DND-41 (cell line): ENCODE results near the gene OSBPL8.
"Not testable (repeated sequence)": the region's sequence is repeated elsewhere in the genome, so short reads cannot be mapped to it uniquely, and the experiment has no call there.

ENCODE experiments used
- EZH2 ChIP-seq: IDR thresholded peaks from 3 replicates; pipeline ENCODE4 v1.6.1; 2012; ENCODE audit warnings: borderline replicate concordance, low read depth, mild to moderate bottlenecking, moderate library complexity, low read length, inconsistent platforms; ENCODE audit not compliant: severe bottlenecking
- TF ChIP-seq, protein P1 (sequence below): IDR thresholded peaks from 2 replicates; pipeline ENCODE4 v1.5.1; 2012; ENCODE audit warnings: borderline replicate concordance, low read length, moderate library complexity, mild to moderate bottlenecking; ENCODE audit not compliant: poor library complexity, severe bottlenecking; ENCODE audit errors: extremely low read depth

DNA sequence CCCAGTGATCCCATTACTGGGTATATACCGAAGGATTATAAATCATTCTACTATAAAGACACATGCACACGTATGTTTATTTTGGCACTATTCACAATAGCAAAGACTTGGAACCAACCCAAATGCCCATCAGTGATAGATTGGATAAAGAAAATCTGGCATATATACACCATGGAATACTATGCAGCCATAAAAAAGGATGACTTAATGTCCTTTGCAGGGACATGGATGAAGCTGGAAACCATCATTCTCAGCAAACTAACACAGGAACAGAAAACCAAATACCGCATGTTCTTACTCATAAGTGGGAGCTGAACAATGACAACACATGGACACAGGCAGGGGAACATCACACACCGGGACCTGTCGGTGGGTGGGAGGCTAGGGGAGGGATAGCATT lies 195.4 kb downstream of the OSBPL8 start:
- TF ChIP-seq, protein P1, sequence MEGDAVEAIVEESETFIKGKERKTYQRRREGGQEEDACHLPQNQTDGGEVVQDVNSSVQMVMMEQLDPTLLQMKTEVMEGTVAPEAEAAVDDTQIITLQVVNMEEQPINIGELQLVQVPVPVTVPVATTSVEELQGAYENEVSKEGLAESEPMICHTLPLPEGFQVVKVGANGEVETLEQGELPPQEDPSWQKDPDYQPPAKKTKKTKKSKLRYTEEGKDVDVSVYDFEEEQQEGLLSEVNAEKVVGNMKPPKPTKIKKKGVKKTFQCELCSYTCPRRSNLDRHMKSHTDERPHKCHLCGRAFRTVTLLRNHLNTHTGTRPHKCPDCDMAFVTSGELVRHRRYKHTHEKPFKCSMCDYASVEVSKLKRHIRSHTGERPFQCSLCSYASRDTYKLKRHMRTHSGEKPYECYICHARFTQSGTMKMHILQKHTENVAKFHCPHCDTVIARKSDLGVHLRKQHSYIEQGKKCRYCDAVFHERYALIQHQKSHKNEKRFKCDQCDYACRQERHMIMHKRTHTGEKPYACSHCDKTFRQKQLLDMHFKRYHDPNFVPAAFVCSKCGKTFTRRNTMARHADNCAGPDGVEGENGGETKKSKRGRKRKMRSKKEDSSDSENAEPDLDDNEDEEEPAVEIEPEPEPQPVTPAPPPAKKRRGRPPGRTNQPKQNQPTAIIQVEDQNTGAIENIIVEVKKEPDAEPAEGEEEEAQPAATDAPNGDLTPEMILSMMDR: not testable (repeated sequence)
- not testable (repeated sequence) for TF ChIP-seq EZH2
